Nephron progenitor cell (in vitro differentiated cells): ENCODE results near the gene SGK1.

ENCODE experiments used
- DNase-seq: peaks from one replicate; pipeline ENCODE4 v3.0.0; 2021
- H3K27ac Mint-ChIP-seq: 2 replicates; pipeline ENCODE4 v1.8.0; 2021; ENCODE audit warnings: mild to moderate bottlenecking, moderate library complexity, mixed read lengths
- H3K27me3 Mint-ChIP-seq: 2 replicates; pipeline ENCODE4 v1.8.0; 2021; ENCODE audit warnings: mild to moderate bottlenecking, low read depth, mixed read lengths; ENCODE audit not compliant: poor library complexity
- H3K36me3 Mint-ChIP-seq: 2 replicates; pipeline ENCODE4 v1.8.0; 2021; ENCODE audit warnings: low read depth, mixed read lengths
- H3K4me1 Mint-ChIP-seq: 2 replicates; pipeline ENCODE4 v1.8.0; 2021; ENCODE audit warnings: mixed read lengths
- H3K4me3 Mint-ChIP-seq: 2 replicates; pipeline ENCODE4 v1.8.0; 2021; ENCODE audit warnings: mild to moderate bottlenecking, moderate library complexity, mixed read lengths
- H3K9me3 Mint-ChIP-seq: 2 replicates; pipeline ENCODE4 v1.8.0; 2021; ENCODE audit warnings: mild to moderate bottlenecking, moderate library complexity, mixed read lengths
- CTCF ChIP-seq: fragments of 200-600 bp; sonication (generic); IDR thresholded peaks from 2 replicates; pipeline ENCODE4 v1.5.0; 2021; ENCODE audit warnings: antibody characterized with exemption

Gene SGK1

GRCh38 chr6:134296762-134297161 is 21.1 kb downstream of the SGK1 start:
- TF ChIP-seq CTCF: no peak
- no peak for DNase-seq
- Mint-ChIP-seq H3K36me3 (no peaks in the 10 kb centered on the region), H3K9me3 (no peaks in the 10 kb centered on the region), H3K4me3 (no peak overlapping the region), H3K4me1 (no peaks in the 10 kb centered on the region), H3K27me3 (peaks cover 3% of the 10 kb centered on the region), H3K27ac (no peak overlapping the region)

- Mint-ChIP-seq H3K27ac (no peak overlapping the region), H3K9me3 (no peaks in the 10 kb centered on the region), H3K27me3 (peaks cover 3% of the 10 kb centered on the region), H3K4me3 (no peak overlapping the region), H3K36me3 (no peaks in the 10 kb centered on the region), H3K4me1 (no peaks in the 10 kb centered on the region)
- DNase-seq: no peak
- no peak for TF ChIP-seq CTCF
Observed at GRCh38 chr6:134295953-134296553, 21.9 kb downstream of the SGK1 start.

GRCh38 chr6:134293659-134294161 is 24.2 kb downstream of the SGK1 start:
- peaks cover 14% of the 10 kb centered on the region for H3K9me3 Mint-ChIP-seq
- H3K4me3 Mint-ChIP-seq: no peak overlapping the region
- no peak for DNase-seq
- H3K4me1 Mint-ChIP-seq: no peaks in the 10 kb centered on the region
- no peak overlapping the region for H3K27ac Mint-ChIP-seq
- H3K36me3 Mint-ChIP-seq: no peaks in the 10 kb centered on the region
- TF ChIP-seq CTCF: no peak
- peaks cover 3% of the 10 kb centered on the region for H3K27me3 Mint-ChIP-seq

GRCh38 chr6:134291156-134291555 is 26.8 kb downstream of the SGK1 start:
- peaks cover 9% of the 10 kb centered on the region for H3K4me1 Mint-ChIP-seq

GRCh38 chr6:134289204-134289575 is 28.7 kb downstream of the SGK1 start:
- Mint-ChIP-seq H3K4me1 (peaks cover 9% of the 10 kb centered on the region), H3K27ac (no peak overlapping the region), H3K4me3 (no peak overlapping the region), H3K27me3 (peaks cover 1% of the 10 kb centered on the region), H3K9me3 (peaks cover 18% of the 10 kb centered on the region), H3K36me3 (no peaks in the 10 kb centered on the region)
- DNase-seq: no peak
- TF ChIP-seq CTCF: no peak

More at GRCh38 chr6:134291156-134291555, 26.8 kb downstream of the SGK1 start:
- no peaks in the 10 kb centered on the region for H3K36me3 Mint-ChIP-seq
- H3K27ac Mint-ChIP-seq: no peak overlapping the region
- H3K4me3 Mint-ChIP-seq: no peak overlapping the region
- DNase-seq: no peak
- H3K9me3 Mint-ChIP-seq: peaks cover 14% of the 10 kb centered on the region
- H3K27me3 Mint-ChIP-seq: peaks cover 3% of the 10 kb centered on the region
- TF ChIP-seq CTCF: no peak

- DNase-seq: no peak
- H3K4me3 Mint-ChIP-seq: no peak overlapping the region
- H3K9me3 Mint-ChIP-seq: peaks cover 18% of the 10 kb centered on the region
- H3K4me1 Mint-ChIP-seq: peaks cover 9% of the 10 kb centered on the region
- TF ChIP-seq CTCF: no peak
- no peaks in the 10 kb centered on the region for H3K27me3 Mint-ChIP-seq
- no peak overlapping the region for H3K27ac Mint-ChIP-seq
- no peaks in the 10 kb centered on the region for H3K36me3 Mint-ChIP-seq
Observed at GRCh38 chr6:134288538-134289203, 29.2 kb downstream of the SGK1 start.
